ENCODE measurements around the gene PRSS50. TPM values are rescaled to one million over a fixed set of nuclear protein-coding genes. Genes with fewer than 3 reads are reported as not detected.

PRSS50 gene
- total and polyA plus RNA-seq, 2 donors (not counting 3 experiments of a cell fraction or from before 2014, with no cell fraction given) = not detected

DNA sequence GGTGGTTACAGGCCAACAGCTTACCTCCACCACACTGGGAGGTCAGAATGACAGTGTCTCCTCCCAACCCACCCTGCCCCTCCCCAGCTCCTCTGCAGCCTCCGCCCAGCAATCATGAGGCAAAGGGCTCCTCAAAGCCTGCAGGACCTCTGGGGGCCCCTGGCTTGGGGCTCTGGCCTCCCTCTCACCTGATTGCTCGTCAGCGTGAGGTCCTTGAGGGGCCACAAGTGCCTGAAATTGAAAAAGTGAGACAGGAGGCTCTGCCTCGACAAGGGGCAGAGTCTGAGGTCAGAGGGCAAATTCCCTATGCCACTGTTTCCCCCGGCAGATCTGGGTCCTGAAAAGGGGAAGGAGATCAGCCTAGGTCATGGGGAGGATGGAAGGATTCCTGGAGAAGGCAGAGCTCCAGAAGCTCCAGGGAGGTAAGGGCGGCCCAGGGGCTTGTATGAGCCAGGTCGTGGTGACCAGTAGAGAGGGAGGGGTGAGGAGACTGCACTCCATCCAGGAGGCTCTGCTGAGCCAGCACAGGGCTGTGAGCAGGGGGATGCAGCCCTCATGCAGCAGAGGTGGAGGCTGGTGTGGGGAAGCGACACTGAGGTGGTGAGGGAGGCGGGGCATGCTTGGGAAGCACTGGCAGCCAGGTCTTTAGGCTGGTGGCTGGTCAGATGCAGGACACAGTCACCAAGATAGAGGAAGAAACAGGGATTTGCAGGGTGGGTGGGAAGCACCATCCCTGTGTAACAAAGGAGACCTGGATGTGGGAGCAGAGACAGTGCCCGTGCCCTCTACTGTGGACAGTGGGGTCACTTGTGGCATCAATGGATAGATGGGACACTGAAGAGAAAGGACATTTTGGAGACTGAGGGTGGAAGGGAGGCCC lies 44.3 kb downstream of the PRSS50 start:
- ChIA-PET POLR2A (no interaction called here), CTCF (interaction anchor here (1.4 to 1.6 kb wide), 3 partner anchors 9 to 185 kb away, joined by 3 to 9 read pairs (median 7); no protein-coding TSS in a partner anchor)

More for the DNA sequence above, 44.3 kb downstream of the PRSS50 start:
- no peaks in the 10 kb centered on the region for H3K4me1 ChIP-seq (ENCODE audit: control insufficient read depth, extremely low read depth, insufficient read depth, low read length)
- no peaks in the 10 kb centered on the region for H3K9me3 ChIP-seq (replicated peaks; ENCODE audit: control insufficient read depth, insufficient read depth, low read length)
- no peak overlapping the region for H3K27ac ChIP-seq (ENCODE audit: insufficient read depth, low read depth, low read length)
- H3K9me1 ChIP-seq (replicated peaks; ENCODE audit: control insufficient read depth, extremely low read depth, insufficient read depth, low read length) = no peaks in the 10 kb centered on the region
- BruUV-seq (replicated peaks) = no TSS peak
- no peaks in the 10 kb centered on the region for H3K27me3 ChIP-seq (ENCODE audit: control insufficient read depth in 2 of 2, insufficient read depth in 2 of 2, low read length in 2 of 2)
- FAIRE-seq (no peak), DNase-seq (ENCODE audit: low read depth, low spot score) (no peak)
- TF ChIP-seq EZH2 (IDR thresholded peaks at IDR 0.05; ENCODE audit: borderline replicate concordance, low read depth, low read length, severe bottlenecking) (no peak), FOS (IDR thresholded peaks at IDR 0.05; ENCODE audit: borderline replicate concordance, insufficient read depth, low read length) (no peak), MYC (IDR thresholded peaks at IDR 0.05; ENCODE audit: low read depth, low read length) (no peak)
- TF ChIP-seq, protein P1, sequence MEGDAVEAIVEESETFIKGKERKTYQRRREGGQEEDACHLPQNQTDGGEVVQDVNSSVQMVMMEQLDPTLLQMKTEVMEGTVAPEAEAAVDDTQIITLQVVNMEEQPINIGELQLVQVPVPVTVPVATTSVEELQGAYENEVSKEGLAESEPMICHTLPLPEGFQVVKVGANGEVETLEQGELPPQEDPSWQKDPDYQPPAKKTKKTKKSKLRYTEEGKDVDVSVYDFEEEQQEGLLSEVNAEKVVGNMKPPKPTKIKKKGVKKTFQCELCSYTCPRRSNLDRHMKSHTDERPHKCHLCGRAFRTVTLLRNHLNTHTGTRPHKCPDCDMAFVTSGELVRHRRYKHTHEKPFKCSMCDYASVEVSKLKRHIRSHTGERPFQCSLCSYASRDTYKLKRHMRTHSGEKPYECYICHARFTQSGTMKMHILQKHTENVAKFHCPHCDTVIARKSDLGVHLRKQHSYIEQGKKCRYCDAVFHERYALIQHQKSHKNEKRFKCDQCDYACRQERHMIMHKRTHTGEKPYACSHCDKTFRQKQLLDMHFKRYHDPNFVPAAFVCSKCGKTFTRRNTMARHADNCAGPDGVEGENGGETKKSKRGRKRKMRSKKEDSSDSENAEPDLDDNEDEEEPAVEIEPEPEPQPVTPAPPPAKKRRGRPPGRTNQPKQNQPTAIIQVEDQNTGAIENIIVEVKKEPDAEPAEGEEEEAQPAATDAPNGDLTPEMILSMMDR (IDR thresholded peaks at IDR 0.05; ENCODE audit: extremely low read depth in 1 of 2, insufficient read depth in 1 of 2, low read depth in 1 of 2, low read length in 2 of 2) = no peak
- TF ChIP-seq, protein P2, sequence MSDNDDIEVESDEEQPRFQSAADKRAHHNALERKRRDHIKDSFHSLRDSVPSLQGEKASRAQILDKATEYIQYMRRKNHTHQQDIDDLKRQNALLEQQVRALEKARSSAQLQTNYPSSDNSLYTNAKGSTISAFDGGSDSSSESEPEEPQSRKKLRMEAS (IDR thresholded peaks at IDR 0.05; ENCODE audit: insufficient read depth, insufficient read length) = no peak
- no peak overlapping the region for H2AFZ ChIP-seq (ENCODE audit: low read depth, low read length)
- H3K4me2 ChIP-seq (ENCODE audit: insufficient read depth, low read length) = no peak overlapping the region
- H3K4me3 ChIP-seq (replicated peaks in 1 of 3; ENCODE audit: insufficient read depth in 1 of 3, low read depth in 1 of 3, low read length in 3 of 3) = no peak overlapping the region
- H3K36me3 ChIP-seq (ENCODE audit: control insufficient read depth in 2 of 2, extremely low read depth in 1 of 2, insufficient read depth in 2 of 2, low read length in 2 of 2) = no peaks in the 10 kb centered on the region
- no peaks in the 10 kb centered on the region for H4K20me1 ChIP-seq (replicated peaks; ENCODE audit: control insufficient read depth, extremely low read depth, insufficient read depth, low read length)
- H3K9ac ChIP-seq (replicated peaks; ENCODE audit: extremely low read depth, insufficient read depth, low read length) = no peak overlapping the region
- dilution Hi-C loops (cut with MboI; ENCODE audit: extremely low pct_ligation_motif_present, low sequenced_read_pairs) = no loop called here
- no peaks in the 10 kb centered on the region for H3K79me2 ChIP-seq (ENCODE audit: control insufficient read depth, insufficient read depth, low read length)
- intact Hi-C loops (cut with micrococcal nuclease) = no loop called here

Data from endothelial cell of umbilical vein (primary cell).